ENCODE data around the gene ADRB1. TPM values are rescaled to one million over a fixed set of nuclear protein-coding genes. Genes with fewer than 3 reads are reported as not detected.
A peak's percentile ranks its signal among the peaks of the same experiment; 100 is the strongest.

ADRB1 gene
- total and polyA plus RNA-seq, 4 donors: 6.6 to 21.4 (median 7.9) TPM

- H3K27me3 ChIP-seq (ENCODE audit: control insufficient read depth in 3 of 3, insufficient read depth in 3 of 3, low read length in 2 of 3): peaks cover 0 to 47% (median 47%) of the 10 kb centered on the region in 3 donors
- H3K4me1 ChIP-seq (ENCODE audit: control insufficient read depth in 5 of 5, insufficient read depth in 5 of 5, low read length in 5 of 5): peaks cover 0 to 19% (median 3%) of the 10 kb centered on the region in 5 donors
- no peak for DNase-seq
- no peak for ATAC-seq (ENCODE audit: insufficient read depth, low FRiP score)
- H3K36me3 ChIP-seq (ENCODE audit: control insufficient read depth in 4 of 4, insufficient read depth in 4 of 4, low read length in 4 of 4): no peaks in the 10 kb centered on the region
- no peak overlapping the region for H3K9ac ChIP-seq (ENCODE audit: insufficient read depth in 1 of 2, low read length in 2 of 2)
- 56 to 59% methylated on average over 7 of the region's 7 CpGs for WGBS, 2 donors
- H3K4me3 ChIP-seq: peak overlapping the region; percentile 80
- H3K9me3 ChIP-seq (ENCODE audit: control insufficient read depth in 4 of 4, insufficient read depth in 3 of 4, low read length in 3 of 4): peaks cover 0 to 4% (median 0%) of the 10 kb centered on the region in 4 donors
- H3K27ac ChIP-seq (ENCODE audit: low read depth in 1 of 2, low read length in 1 of 2): peak overlapping the region; percentile 37 to 99
- TF ChIP-seq CTCF (IDR thresholded peaks at IDR 0.05; ENCODE audit: control extremely low read depth, extremely low read depth): no peak
These were observed 2.4 kb downstream of the ADRB1 start for GRCh38 chr10:114046087-114046458.

GRCh38 chr10:114048472-114048871 is 4.8 kb downstream of the ADRB1 start:
- no peak overlapping the region for H3K9ac ChIP-seq (ENCODE audit: insufficient read depth in 1 of 2, low read length in 2 of 2)
- peaks cover 0 to 13% (median 0%) of the 10 kb centered on the region in 5 donors for H3K4me1 ChIP-seq (ENCODE audit: control insufficient read depth in 5 of 5, insufficient read depth in 5 of 5, low read length in 5 of 5)
- no peak overlapping the region for H3K4me3 ChIP-seq
- no peak for DNase-seq
- 38 to 54% methylated on average over 3 of the region's 3 CpGs for whole genome bisulfite sequencing, 2 donors
- no peaks in the 10 kb centered on the region for H3K36me3 ChIP-seq (ENCODE audit: control insufficient read depth in 4 of 4, insufficient read depth in 4 of 4, low read length in 4 of 4)
- no peak for ATAC-seq (ENCODE audit: insufficient read depth, low FRiP score)
- H3K27ac ChIP-seq (ENCODE audit: low read depth in 1 of 2, low read length in 1 of 2): peak overlapping the region in 1 of 2 donors; percentile 55
- peaks cover 0 to 37% (median 34%) of the 10 kb centered on the region in 3 donors for H3K27me3 ChIP-seq (ENCODE audit: control insufficient read depth in 3 of 3, insufficient read depth in 3 of 3, low read length in 2 of 3)
- peaks cover 0 to 4% (median 0%) of the 10 kb centered on the region in 4 donors for H3K9me3 ChIP-seq (ENCODE audit: control insufficient read depth in 4 of 4, insufficient read depth in 3 of 4, low read length in 3 of 4)
- TF ChIP-seq CTCF (IDR thresholded peaks at IDR 0.05; ENCODE audit: control extremely low read depth, extremely low read depth): no peak

- TF ChIP-seq CTCF (IDR thresholded peaks at IDR 0.05; ENCODE audit: control extremely low read depth, extremely low read depth): no peak
- ATAC-seq (ENCODE audit: insufficient read depth, low FRiP score): no peak
- peaks cover 0 to 13% (median 0%) of the 10 kb centered on the region in 5 donors for H3K4me1 ChIP-seq (ENCODE audit: control insufficient read depth in 5 of 5, insufficient read depth in 5 of 5, low read length in 5 of 5)
- 83 to 92% methylated on average over 3 of the region's 3 CpGs for WGBS, 2 donors
- DNase-seq: no peak
- peaks cover 0 to 16% (median 16%) of the 10 kb centered on the region in 3 donors for H3K27me3 ChIP-seq (ENCODE audit: control insufficient read depth in 3 of 3, insufficient read depth in 3 of 3, low read length in 2 of 3)
- no peak overlapping the region for H3K9ac ChIP-seq (ENCODE audit: insufficient read depth in 1 of 2, low read length in 2 of 2)
- no peak overlapping the region for H3K27ac ChIP-seq (ENCODE audit: low read depth in 1 of 2, low read length in 1 of 2)
- H3K4me3 ChIP-seq: no peak overlapping the region
- H3K9me3 ChIP-seq (ENCODE audit: control insufficient read depth in 4 of 4, insufficient read depth in 3 of 4, low read length in 3 of 4): no peaks in the 10 kb centered on the region
- no peaks in the 10 kb centered on the region for H3K36me3 ChIP-seq (ENCODE audit: control insufficient read depth in 4 of 4, insufficient read depth in 4 of 4, low read length in 4 of 4)
These were observed 8.0 kb downstream of the ADRB1 start for GRCh38 chr10:114051714-114052113.

- H3K9me3 ChIP-seq (ENCODE audit: control insufficient read depth in 4 of 4, insufficient read depth in 3 of 4, low read length in 3 of 4): no peaks in the 10 kb centered on the region
- DNase-seq (no peak), ATAC-seq (ENCODE audit: insufficient read depth, low FRiP score) (no peak)
- no peak overlapping the region for H3K27ac ChIP-seq (ENCODE audit: low read depth in 1 of 2, low read length in 1 of 2)
- no peak overlapping the region for H3K4me3 ChIP-seq
- no peaks in the 10 kb centered on the region for H3K36me3 ChIP-seq (ENCODE audit: control insufficient read depth in 4 of 4, insufficient read depth in 4 of 4, low read length in 4 of 4)
- no peak overlapping the region for H3K9ac ChIP-seq (ENCODE audit: insufficient read depth in 1 of 2, low read length in 2 of 2)
- peaks cover 0 to 11% (median 11%) of the 10 kb centered on the region in 3 donors for H3K27me3 ChIP-seq (ENCODE audit: control insufficient read depth in 3 of 3, insufficient read depth in 3 of 3, low read length in 2 of 3)
- peaks cover 0 to 13% (median 0%) of the 10 kb centered on the region in 5 donors for H3K4me1 ChIP-seq (ENCODE audit: control insufficient read depth in 5 of 5, insufficient read depth in 5 of 5, low read length in 5 of 5)
- no peak for TF ChIP-seq CTCF (IDR thresholded peaks at IDR 0.05; ENCODE audit: control extremely low read depth, extremely low read depth)
- 28 to 63% methylated on average over 1 of the region's 1 CpG for WGBS, 2 donors
These were observed 8.6 kb downstream of the ADRB1 start for GRCh38 chr10:114052255-114052654.
